Fibroblast of lung (primary cell): ENCODE data around the gene ZSCAN30. TPM values are rescaled to one million over a fixed set of nuclear protein-coding genes. Genes with fewer than 3 reads are reported as not detected.

Experiments
- DNase-seq, 2 donors: peaks; one replicate each; pipeline versions ENCODE4 v3.0.0 to v3.0.0-alpha.2; 2010; ENCODE audit warnings: low read depth in 2 of 2
- H2AFZ ChIP-seq: 2 replicates; pipeline ENCODE4 v1.5.1; 2012; ENCODE audit warnings: low read length, control low read depth, inconsistent platforms
- H3K27ac ChIP-seq: 2 replicates; pipeline ENCODE4 v1.5.1; 2011; ENCODE audit warnings: low read length, control low read depth; ENCODE audit not compliant: insufficient read depth
- H3K27me3 ChIP-seq: 2 replicates; pipeline ENCODE4 v1.5.1; 2011; ENCODE audit warnings: mild to moderate bottlenecking, low read length; ENCODE audit not compliant: control insufficient read depth, insufficient read depth
- H3K36me3 ChIP-seq: 2 replicates; pipeline ENCODE4 v1.5.1; 2011; ENCODE audit warnings: low read length; ENCODE audit not compliant: control insufficient read depth, insufficient read depth
- H3K4me1 ChIP-seq: 2 replicates; pipeline ENCODE4 v1.5.1; 2011; ENCODE audit warnings: low read length; ENCODE audit not compliant: control insufficient read depth, insufficient read depth; ENCODE audit errors: extremely low read depth
- H3K4me2 ChIP-seq: 2 replicates; pipeline ENCODE4 v1.5.1; 2011; ENCODE audit warnings: low read length, control low read depth; ENCODE audit not compliant: insufficient read depth; ENCODE audit errors: extremely low read depth
- H3K4me3 ChIP-seq, 4 experiments: fragments of 200-600 bp in 1 of 4; sonication (generic) in 1 of 4; replicated peaks in 1 of 4; 2 replicates each; pipeline ENCODE4 v1.5.1; 2011 to 2016; ENCODE audit warnings: low read length in 4 of 4, low read depth in 3 of 4, mild to moderate bottlenecking in 3 of 4, control low read depth in 2 of 4, inconsistent platforms in 1 of 4, mixed read lengths in 1 of 4; ENCODE audit not compliant: insufficient read depth in 1 of 4; ENCODE audit errors: control extremely low read depth in 1 of 4
- H3K79me2 ChIP-seq: 2 replicates; pipeline ENCODE4 v1.5.1; 2012; ENCODE audit warnings: mild to moderate bottlenecking, low read length, inconsistent platforms; ENCODE audit not compliant: control insufficient read depth, insufficient read depth
- H3K9ac ChIP-seq: 2 replicates; pipeline ENCODE4 v1.5.1; 2011; ENCODE audit warnings: mild to moderate bottlenecking, low read length, control low read depth; ENCODE audit not compliant: insufficient read depth
- H3K9me3 ChIP-seq: 2 replicates; pipeline ENCODE4 v1.5.1; 2012; ENCODE audit warnings: low read depth, low read length; ENCODE audit not compliant: control insufficient read depth, insufficient read depth
- H4K20me1 ChIP-seq: 2 replicates; pipeline ENCODE4 v1.5.1; 2011; ENCODE audit warnings: low read length; ENCODE audit not compliant: control insufficient read depth, insufficient read depth; ENCODE audit errors: extremely low read depth
- EZH2 ChIP-seq: IDR thresholded peaks from 2 replicates; pipeline ENCODE4 v1.5.1; 2012; ENCODE audit warnings: low read length, control low read depth, mild to moderate bottlenecking; ENCODE audit errors: missing control alignments
- polyA minus RNA-seq: library from RNA; depleted of rRNA, polyadenylated mRNA; stranded (reverse); fragments of >200 nt; gene quantifications from 2 replicates; pipeline ENCODE4 v1.2.3, GENCODE V29; 2011; ENCODE audit warnings: low replicate concordance
- polyA plus RNA-seq, 2 donors: library from polyadenylated mRNA; depleted of rRNA in 1 of 2; stranded (reverse) in 1 of 2; unstranded in 1 of 2; fragments of >200 nt; gene quantifications; 2 replicates each; pipeline ENCODE4 v1.2.1, GENCODE V29; 2011 to 2012; ENCODE audit warnings: missing spikeins in 1 of 2
- total RNA-seq: library from RNA; depleted of rRNA; stranded (reverse); fragments of >200 nt; gene quantifications from 2 replicates; pipeline ENCODE4 v1.2.1, GENCODE V29; 2014
- TF ChIP-seq, protein P1 (sequence below), 2 donors: IDR thresholded peaks in 1 of 2; conservative IDR thresholded peaks in 1 of 2; 1 replicate in 1 of 2; 2 replicates in 1 of 2; pipeline ENCODE4 v1.5.1; 2011 to 2012; ENCODE audit warnings: low read length in 2 of 2, control low read depth in 1 of 2, inconsistent platforms in 1 of 2, low read depth in 1 of 2, mild to moderate bottlenecking in 1 of 2

ZSCAN30 gene
- total RNA-seq = 13.4 and 29.2 TPM in 2 replicates
- 10.2 and 12.9 TPM in 2 replicates for polyA plus RNA-seq
- 9.0 and 11.9 TPM in 2 replicates for polyA plus RNA-seq (2012)
- polyA minus RNA-seq = 6.4 and 12.4 TPM in 2 replicates

DNA sequence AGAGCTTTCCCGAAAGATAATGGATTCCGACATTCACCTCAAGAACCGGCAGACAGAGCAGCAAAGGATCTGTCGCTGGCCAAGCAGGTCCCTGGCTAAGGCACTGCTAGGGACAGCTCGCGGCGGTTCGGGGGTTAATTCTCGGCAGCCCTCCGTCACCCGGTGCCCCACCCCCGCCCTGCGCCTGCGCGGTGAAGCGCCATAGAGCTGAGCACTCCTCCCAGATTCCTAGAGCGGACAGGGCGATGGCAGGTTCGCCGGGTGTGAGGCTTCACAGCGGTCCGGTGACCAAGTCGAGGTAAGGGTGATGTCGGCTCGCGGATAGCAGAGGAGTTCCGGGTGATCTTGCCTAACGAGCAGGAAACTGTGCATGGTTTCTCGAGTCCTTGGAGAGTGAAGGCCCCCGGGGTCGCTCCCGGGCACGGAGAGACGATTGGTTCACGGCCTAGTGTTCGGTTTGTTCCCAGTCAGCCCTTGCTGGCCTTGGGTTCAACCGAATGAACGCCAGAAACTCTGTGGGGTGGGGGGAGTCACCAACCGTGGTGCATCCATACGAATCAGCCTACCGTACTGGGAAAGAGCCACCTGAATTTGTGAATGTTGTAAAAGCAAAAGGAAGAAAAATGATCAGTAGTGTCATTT lies at the start of gene ZSCAN30:
Gene ZSCAN30, minus strand, starts transcription at position 136 of the 642 bp plus-strand sequence. CDS start 25,877 bp downstream, outside the sequence.
- peaks cover 40% of the 10 kb centered on the region for H3K79me2 ChIP-seq
- TF ChIP-seq, protein P1, sequence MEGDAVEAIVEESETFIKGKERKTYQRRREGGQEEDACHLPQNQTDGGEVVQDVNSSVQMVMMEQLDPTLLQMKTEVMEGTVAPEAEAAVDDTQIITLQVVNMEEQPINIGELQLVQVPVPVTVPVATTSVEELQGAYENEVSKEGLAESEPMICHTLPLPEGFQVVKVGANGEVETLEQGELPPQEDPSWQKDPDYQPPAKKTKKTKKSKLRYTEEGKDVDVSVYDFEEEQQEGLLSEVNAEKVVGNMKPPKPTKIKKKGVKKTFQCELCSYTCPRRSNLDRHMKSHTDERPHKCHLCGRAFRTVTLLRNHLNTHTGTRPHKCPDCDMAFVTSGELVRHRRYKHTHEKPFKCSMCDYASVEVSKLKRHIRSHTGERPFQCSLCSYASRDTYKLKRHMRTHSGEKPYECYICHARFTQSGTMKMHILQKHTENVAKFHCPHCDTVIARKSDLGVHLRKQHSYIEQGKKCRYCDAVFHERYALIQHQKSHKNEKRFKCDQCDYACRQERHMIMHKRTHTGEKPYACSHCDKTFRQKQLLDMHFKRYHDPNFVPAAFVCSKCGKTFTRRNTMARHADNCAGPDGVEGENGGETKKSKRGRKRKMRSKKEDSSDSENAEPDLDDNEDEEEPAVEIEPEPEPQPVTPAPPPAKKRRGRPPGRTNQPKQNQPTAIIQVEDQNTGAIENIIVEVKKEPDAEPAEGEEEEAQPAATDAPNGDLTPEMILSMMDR (conservative IDR thresholded peaks at IDR 0.05 in 1 of 2, IDR thresholded peaks at IDR 0.05 in 1 of 2; ENCODE audit: low read depth in 1 of 2, low read length in 2 of 2) = no peak
- no peak for TF ChIP-seq EZH2

DNA sequence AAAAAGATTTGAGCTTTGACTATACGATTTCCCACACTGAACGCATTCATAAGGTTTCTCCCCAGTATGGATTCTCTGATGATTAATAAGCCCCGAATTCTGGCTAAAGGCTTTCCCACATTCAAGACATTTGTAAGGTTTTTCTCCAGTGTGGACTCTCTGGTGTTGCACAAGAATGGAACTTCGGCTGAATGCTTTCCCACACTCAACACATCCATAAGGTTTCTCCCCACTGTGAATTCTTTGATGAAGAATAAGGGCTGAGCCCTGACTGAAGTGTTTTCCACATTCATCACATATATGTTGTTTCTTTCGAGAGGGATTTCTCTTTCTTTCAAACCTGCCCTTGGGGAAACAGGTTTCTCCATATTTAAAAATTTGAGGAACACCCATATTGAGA lies 47.3 kb upstream of the ZSCAN30 start:
- no peaks in the 10 kb centered on the region for H3K4me1 ChIP-seq
- H3K27me3 ChIP-seq = no peaks in the 10 kb centered on the region
- peaks cover 21% of the 10 kb centered on the region for H3K36me3 ChIP-seq
- H3K4me3 ChIP-seq = no peak overlapping the region
- H3K4me2 ChIP-seq = no peak overlapping the region
- no peak overlapping the region for H2AFZ ChIP-seq
- H4K20me1 ChIP-seq = peaks cover 2% of the 10 kb centered on the region
- TF ChIP-seq EZH2 = no peak
- TF ChIP-seq, protein P1 (conservative IDR thresholded peaks at IDR 0.05 in 1 of 2, IDR thresholded peaks at IDR 0.05 in 1 of 2; ENCODE audit: low read depth in 1 of 2, low read length in 2 of 2) = no peak
- H3K9me3 ChIP-seq = no peaks in the 10 kb centered on the region
- no peak for DNase-seq
- H3K9ac ChIP-seq = no peak overlapping the region
- no peak overlapping the region for H3K27ac ChIP-seq
- peaks cover 25% of the 10 kb centered on the region for H3K79me2 ChIP-seq

More for the DNA sequence above, at the start of gene ZSCAN30:
- H3K9me3 ChIP-seq = no peaks in the 10 kb centered on the region
- DNase-seq = peak; percentile 94 to 96
- H4K20me1 ChIP-seq = no peaks in the 10 kb centered on the region
- no peaks in the 10 kb centered on the region for H3K36me3 ChIP-seq
- peak within 1 kb of the TSS; percentile 88 for H3K27ac ChIP-seq
- H2AFZ ChIP-seq = peak within 1 kb of the TSS; percentile 90
- H3K4me1 ChIP-seq = no peaks in the 10 kb centered on the region
- H3K4me3 ChIP-seq = peak within 1 kb of the TSS; percentile 79 to 97 (median 86)
- H3K4me2 ChIP-seq = peak within 1 kb of the TSS; percentile 81
- peak within 1 kb of the TSS; percentile 89 for H3K9ac ChIP-seq
- no peaks in the 10 kb centered on the region for H3K27me3 ChIP-seq

DNA sequence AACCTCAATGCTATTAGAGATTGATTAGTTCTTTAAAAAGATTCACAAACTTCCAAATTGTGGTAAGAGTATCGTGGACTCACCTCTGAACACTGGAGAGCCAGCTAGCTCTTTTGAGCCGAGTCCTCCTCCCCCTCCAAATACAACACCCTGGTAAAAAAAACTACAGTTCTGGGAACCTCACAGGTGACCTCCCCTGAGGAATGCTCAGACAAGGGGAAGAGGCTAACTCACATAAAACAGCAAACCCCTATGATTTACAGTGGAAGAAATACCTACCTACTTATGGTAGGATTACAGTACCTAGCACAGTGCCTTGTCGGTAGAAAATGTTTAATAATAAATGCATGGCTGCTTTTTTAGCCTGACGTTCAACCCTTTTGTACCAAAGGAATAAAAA lies 45.8 kb upstream of the ZSCAN30 start:
- no peak overlapping the region for H3K4me2 ChIP-seq
- no peaks in the 10 kb centered on the region for H3K27me3 ChIP-seq
- no peak for DNase-seq
- no peaks in the 10 kb centered on the region for H4K20me1 ChIP-seq
- peaks cover 21% of the 10 kb centered on the region for H3K36me3 ChIP-seq
- no peak overlapping the region for H3K4me3 ChIP-seq
- no peak overlapping the region for H3K27ac ChIP-seq
- H3K79me2 ChIP-seq = peaks cover 11% of the 10 kb centered on the region
- no peaks in the 10 kb centered on the region for H3K9me3 ChIP-seq
- H3K9ac ChIP-seq = no peak overlapping the region
- H2AFZ ChIP-seq = no peak overlapping the region
- TF ChIP-seq, protein P1 (conservative IDR thresholded peaks at IDR 0.05 in 1 of 2, IDR thresholded peaks at IDR 0.05 in 1 of 2; ENCODE audit: low read depth in 1 of 2, low read length in 2 of 2) = no peak
- no peak for TF ChIP-seq EZH2
- H3K4me1 ChIP-seq = no peaks in the 10 kb centered on the region
